ACHN (cell line): ENCODE results near the gene AP5S1.
A peak's percentile ranks its signal among the peaks of the same experiment; 100 is the strongest.
"Not testable (repeated sequence)": the region's sequence is repeated elsewhere in the genome, so short reads cannot be mapped to it uniquely, and the experiment has no call there.

Experiments
- DNase-seq: peaks from one replicate; pipeline ENCODE4 v3.0.0-alpha.2; 2015
- in situ Hi-C: cut with HindIII; loops from 2 replicates; pipeline ENCODE4 v1.10.0; 2017; ENCODE audit warnings: low sequenced_read_pairs, low pct_ligation_motif_present, low pct_unique_long_range_greater_than_20kb

Gene AP5S1

GRCh38 chr20:3826420-3826819 is 6.1 kb downstream of the AP5S1 start:
- no peak for DNase-seq
- in situ Hi-C loops, result no loop called here

- in situ Hi-C loops, result no loop called here
- no peak for DNase-seq
Measured at GRCh38 chr20:3828798-3829197, 8.5 kb downstream of the AP5S1 start.

GRCh38 chr20:3829891-3830290 is 9.5 kb downstream of the AP5S1 start:
- in situ Hi-C loops, DNase-seq: not testable (repeated sequence)

- no peak for DNase-seq
- in situ Hi-C loops, result no loop called here
Measured at GRCh38 chr20:3836132-3836531, 15.8 kb downstream of the AP5S1 start.

- DNase-seq, result no peak
- in situ Hi-C loops, result no loop called here
Measured at GRCh38 chr20:3839328-3839727, 19.0 kb downstream of the AP5S1 start.

GRCh38 chr20:3840201-3840600 is 19.9 kb downstream of the AP5S1 start:
- not testable (repeated sequence) for DNase-seq

GRCh38 chr20:3842348-3842930 is 22.1 kb downstream of the AP5S1 start:
- in situ Hi-C loops, result no loop called here
- DNase-seq, result no peak

More at GRCh38 chr20:3840201-3840600, 19.9 kb downstream of the AP5S1 start:
- in situ Hi-C loops, result not testable (repeated sequence)

GRCh38 chr20:3843490-3843889 is 23.1 kb downstream of the AP5S1 start:
- in situ Hi-C loops, result no loop called here
- DNase-seq, result peak; percentile 50

GRCh38 chr20:3843990-3844619 is 23.8 kb downstream of the AP5S1 start:
- DNase-seq, in situ Hi-C loops: not testable (repeated sequence)

GRCh38 chr20:3846378-3846739 is 26.0 kb downstream of the AP5S1 start:
- in situ Hi-C loops, result no loop called here
- DNase-seq, result no peak

- in situ Hi-C loops, result no loop called here
- DNase-seq, result peak; percentile 77
Measured at GRCh38 chr20:3846740-3847428, 26.5 kb downstream of the AP5S1 start, which contains the start of gene MAVS. TSS of gene MAVS (plus strand) at chr20:3846834. CDS start at chr20:3854625, 7,791 bp downstream.

- no peak for DNase-seq
- in situ Hi-C loops, result no loop called here
Measured at GRCh38 chr20:3847429-3847940, 27.1 kb downstream of the AP5S1 start.

GRCh38 chr20:3848565-3848964 is 28.2 kb downstream of the AP5S1 start:
- DNase-seq, result no peak
- in situ Hi-C loops, result no loop called here

- in situ Hi-C loops, result no loop called here
- no peak for DNase-seq
Measured at GRCh38 chr20:3854462-3854871, 34.1 kb downstream of the AP5S1 start.

- DNase-seq, result no peak
- in situ Hi-C loops, result no loop called here
Measured at GRCh38 chr20:3857405-3857804, 37.1 kb downstream of the AP5S1 start.

GRCh38 chr20:3858689-3859088 is 38.3 kb downstream of the AP5S1 start:
- no peak for DNase-seq
- in situ Hi-C loops, result no loop called here

GRCh38 chr20:3861191-3861590 is 40.8 kb downstream of the AP5S1 start:
- in situ Hi-C loops, result no loop called here
- DNase-seq, result no peak

- no peak for DNase-seq
- in situ Hi-C loops, result no loop called here
Measured at GRCh38 chr20:3862333-3862732, 42.0 kb downstream of the AP5S1 start.

- in situ Hi-C loops, result no loop called here
- no peak for DNase-seq
Measured at GRCh38 chr20:3863317-3863716, 43.0 kb downstream of the AP5S1 start.

- in situ Hi-C loops, result no loop called here
- no peak for DNase-seq
Measured at GRCh38 chr20:3864518-3864917, 44.2 kb downstream of the AP5S1 start.
